AG10803 (cell line): Measurements from ENCODE around the gene PRKAG3.
A peak's percentile ranks its signal among the peaks of the same experiment; 100 is the strongest.

Source experiments
- DNase-seq: peaks from one replicate; pipeline ENCODE4 v3.0.0; 2010; ENCODE audit warnings: low read depth
- H3K4me3 ChIP-seq: 2 replicates; pipeline ENCODE4 v1.5.1; 2011; ENCODE audit warnings: mild to moderate bottlenecking, low read length, control low read depth
- TF ChIP-seq, protein P1 (sequence below): conservative IDR thresholded peaks from 2 replicates; pipeline ENCODE4 v1.5.1; 2011; ENCODE audit warnings: mild to moderate bottlenecking, low read length, control low read depth, inconsistent platforms

The PRKAG3 gene

GRCh38 chr2:218861645-218862318, 30.2 kb upstream of the PRKAG3 start:
- H3K4me3 ChIP-seq: no peak overlapping the region
- DNase-seq: no peak
- TF ChIP-seq, protein P1, sequence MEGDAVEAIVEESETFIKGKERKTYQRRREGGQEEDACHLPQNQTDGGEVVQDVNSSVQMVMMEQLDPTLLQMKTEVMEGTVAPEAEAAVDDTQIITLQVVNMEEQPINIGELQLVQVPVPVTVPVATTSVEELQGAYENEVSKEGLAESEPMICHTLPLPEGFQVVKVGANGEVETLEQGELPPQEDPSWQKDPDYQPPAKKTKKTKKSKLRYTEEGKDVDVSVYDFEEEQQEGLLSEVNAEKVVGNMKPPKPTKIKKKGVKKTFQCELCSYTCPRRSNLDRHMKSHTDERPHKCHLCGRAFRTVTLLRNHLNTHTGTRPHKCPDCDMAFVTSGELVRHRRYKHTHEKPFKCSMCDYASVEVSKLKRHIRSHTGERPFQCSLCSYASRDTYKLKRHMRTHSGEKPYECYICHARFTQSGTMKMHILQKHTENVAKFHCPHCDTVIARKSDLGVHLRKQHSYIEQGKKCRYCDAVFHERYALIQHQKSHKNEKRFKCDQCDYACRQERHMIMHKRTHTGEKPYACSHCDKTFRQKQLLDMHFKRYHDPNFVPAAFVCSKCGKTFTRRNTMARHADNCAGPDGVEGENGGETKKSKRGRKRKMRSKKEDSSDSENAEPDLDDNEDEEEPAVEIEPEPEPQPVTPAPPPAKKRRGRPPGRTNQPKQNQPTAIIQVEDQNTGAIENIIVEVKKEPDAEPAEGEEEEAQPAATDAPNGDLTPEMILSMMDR: no peak

GRCh38 chr2:218860950-218861381, 29.4 kb upstream of the PRKAG3 start:
- TF ChIP-seq, protein P1: no peak
- H3K4me3 ChIP-seq: no peak overlapping the region
- peak; percentile 17 for DNase-seq

- TF ChIP-seq, protein P1: no peak
- DNase-seq: no peak
- H3K4me3 ChIP-seq: no peak overlapping the region
Observed at GRCh38 chr2:218859988-218860831, 28.6 kb upstream of the PRKAG3 start.

DNA sequence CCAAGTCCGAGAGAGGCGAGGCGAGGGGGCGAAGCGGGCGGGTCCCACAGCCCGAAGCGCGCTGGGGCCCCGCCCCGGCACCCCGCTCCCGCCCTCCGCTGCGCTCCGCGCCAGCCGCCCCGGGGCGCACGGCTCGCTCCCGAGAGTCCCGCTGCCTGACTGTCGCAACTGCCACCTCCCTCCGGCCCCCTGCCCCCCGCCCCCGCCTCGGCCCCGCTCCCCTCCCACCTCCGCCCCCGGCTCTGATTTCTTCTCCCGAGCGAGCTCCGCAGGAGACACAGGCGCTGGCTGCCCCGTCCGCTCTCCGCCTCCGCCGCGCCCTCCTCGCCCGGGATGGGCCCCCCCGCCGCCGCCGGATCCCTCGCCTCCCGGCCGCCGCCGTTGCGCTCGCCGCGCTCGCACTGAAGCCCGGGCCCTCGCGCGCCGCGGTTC, 28.0 kb upstream of the PRKAG3 start, which contains the start of gene WNT6:
TSS of gene WNT6 (plus strand) at position 250 of the 432 bp plus-strand sequence. CDS start 233 bp downstream, outside the sequence.
- TF ChIP-seq, protein P1: no peak
- no peak for DNase-seq
- H3K4me3 ChIP-seq: no peak within 1 kb of the TSS

GRCh38 chr2:218858671-218859555, 27.3 kb upstream of the PRKAG3 start:
- H3K4me3 ChIP-seq: no peak overlapping the region
- DNase-seq: no peak
- TF ChIP-seq, protein P1: no peak

- no peak overlapping the region for H3K4me3 ChIP-seq
Observed at GRCh38 chr2:218858138-218858445, 26.5 kb upstream of the PRKAG3 start.

More at GRCh38 chr2:218858138-218858445, 26.5 kb upstream of the PRKAG3 start:
- DNase-seq: no peak
- TF ChIP-seq, protein P1: no peak
